ENCODE measurements around the gene TOR1A. TPM values are rescaled to one million over a fixed set of nuclear protein-coding genes. Genes with fewer than 3 reads are reported as not detected.

The TOR1A gene
- total RNA-seq (2014; rRNA removed) (28.2 and 29.8 TPM in 2 replicates), Bru-seq, nascent RNA (percentile 65 among the genes with signal in this experiment), BruChase-seq, experiment 1, labeled RNA remaining after a 6-hour chase (percentile 83 among the genes with signal in this experiment), BruChase-seq, experiment 2, labeled RNA remaining after a 2-hour chase (percentile 75 among the genes with signal in this experiment)
- long read RNA-seq, transcript TOR1A-201 (5 exons, 2,076 nt): major isoform, 68 of 85 reads
- long read RNA-seq, partial matches to known transcripts: 2 of 85 reads
- long read RNA-seq, other reads (novel, unspliced or antisense): 15 of 85 reads

GRCh38 chr9:129823935-129824601 is at the start of gene TOR1A:
TSS of gene TOR1A (minus strand) at chr9:129824136. CDS start at chr9:129824085, 51 bp downstream.
- peak within 1 kb of the TSS; percentile 87 for H3K9ac ChIP-seq (ENCODE audit: low read length)
- H3K27ac ChIP-seq (ENCODE audit: low read length): no peak within 1 kb of the TSS
- H3K27me3 ChIP-seq (ENCODE audit: low read length): no peaks in the 10 kb centered on the region
- peak within 1 kb of the TSS; percentile 82 for H3K4me3 ChIP-seq (ENCODE audit: low read length)
- ChIA-PET CTCF (no interaction called here), POLR2A (ENCODE audit: unreplicated experiment) (no interaction called here)
- peak; percentile 82 for DNase-seq
- peak within 1 kb of the TSS; percentile 59 for H2AFZ ChIP-seq (ENCODE audit: low read length)
- H3K4me1 ChIP-seq (ENCODE audit: insufficient read depth, low read length): peaks cover 5% of the 10 kb centered on the region; the same call in 1 of the 2 replicates
- H4K20me1 ChIP-seq (ENCODE audit: low read length): no peaks in the 10 kb centered on the region
- TF ChIP-seq EZH2 (IDR thresholded peaks at IDR 0.05; ENCODE audit: low read length, unreplicated experiment) (no peak), EZH2phosphoT487 (IDR thresholded peaks at IDR 0.05; ENCODE audit: borderline replicate concordance, low read length) (no peak), CTCF (conservative IDR thresholded peaks at IDR 0.05; ENCODE audit: low read depth, low read length) (no peak)
- no peaks in the 10 kb centered on the region for H3K9me3 ChIP-seq (ENCODE audit: low read length)
- intact Hi-C loops (cut with micrococcal nuclease): no loop called here
- peaks cover 13% of the 10 kb centered on the region for H3K36me3 ChIP-seq (ENCODE audit: low read depth, low read length)
- ATAC-seq: peak; percentile 83
- H3F3A ChIP-seq (ENCODE audit: low read length, unreplicated experiment): no peaks in the 10 kb centered on the region
- no peaks in the 10 kb centered on the region for H3K9me2 ChIP-seq (replicated peaks; ENCODE audit: low read length)
- BruUV-seq (replicated peaks): no TSS peak
- peak within 1 kb of the TSS; percentile 89 for H3K4me2 ChIP-seq (ENCODE audit: low read length)
- H3K79me2 ChIP-seq (ENCODE audit: low read length): peaks cover 14% of the 10 kb centered on the region

- Histone ChIP-seq H3F3A (ENCODE audit: low read length, unreplicated experiment) (no peaks in the 10 kb centered on the region), H3K4me1 (ENCODE audit: insufficient read depth, low read length) (peaks cover 7% of the 10 kb centered on the region; the same call in 1 of the 2 replicates), H3K9me2 (replicated peaks; ENCODE audit: low read length) (no peaks in the 10 kb centered on the region), H4K20me1 (ENCODE audit: low read length) (no peaks in the 10 kb centered on the region), H3K9me3 (ENCODE audit: low read length) (no peaks in the 10 kb centered on the region), H3K4me2 (ENCODE audit: low read length) (no peak overlapping the region), H3K9ac (ENCODE audit: low read length) (no peak overlapping the region), H3K4me3 (ENCODE audit: low read length) (no peak overlapping the region), H3K79me2 (ENCODE audit: low read length) (no peaks in the 10 kb centered on the region), H3K27me3 (ENCODE audit: low read length) (no peaks in the 10 kb centered on the region), H3K36me3 (ENCODE audit: low read depth, low read length) (no peaks in the 10 kb centered on the region), H3K27ac (ENCODE audit: low read length) (no peak overlapping the region), H2AFZ (ENCODE audit: low read length) (no peak overlapping the region)
- POLR2A ChIA-PET (ENCODE audit: unreplicated experiment): no interaction called here
- BruUV-seq (replicated peaks): no TSS peak
- intact Hi-C loops (cut with micrococcal nuclease): no loop called here
- ATAC-seq (no peak), DNase-seq (no peak)
- CTCF ChIA-PET: no interaction called here
- TF ChIP-seq CTCF (conservative IDR thresholded peaks at IDR 0.05; ENCODE audit: low read depth, low read length): no peak
- TF ChIP-seq EZH2phosphoT487 (IDR thresholded peaks at IDR 0.05; ENCODE audit: borderline replicate concordance, low read length): no peak
- TF ChIP-seq EZH2 (IDR thresholded peaks at IDR 0.05; ENCODE audit: low read length, unreplicated experiment): no peak
Measured at GRCh38 chr9:129871046-129871445, 47.1 kb upstream of the TOR1A start.

Data from PC-3 (cell line).